Activated CD4-positive, alpha-beta T cell treated with anti-CD3 and anti-CD28 coated beads for 24 hours (primary cell): ENCODE measurements around the gene CDS1.
"Not testable (repeated sequence)": the region's sequence is repeated elsewhere in the genome, so short reads cannot be mapped to it uniquely, and the experiment has no call there.

Source experiments
- DNase-seq, 2 donors: peaks; one replicate each; pipeline ENCODE4 v3.0.0-alpha.2; 2020; ENCODE audit warnings: low read depth in 2 of 2

The CDS1 gene

GRCh38 chr4:84582988-84583875 lies at the start of gene CDS1:
Gene CDS1 (plus strand): TSS chr4:84583127. CDS start chr4:84583402, 275 bp downstream.
- DNase-seq, result peak in 1 of 2 donors; percentile 1

GRCh38 chr4:84535901-84536300 lies 47.0 kb upstream of the CDS1 start:
- DNase-seq, result no peak

GRCh38 chr4:84545093-84545492 lies 37.8 kb upstream of the CDS1 start:
- DNase-seq, result no peak

- no peak for DNase-seq
Measured at GRCh38 chr4:84547211-84547610, 35.7 kb upstream of the CDS1 start.

GRCh38 chr4:84549191-84549590 lies 33.7 kb upstream of the CDS1 start:
- DNase-seq, result not testable (repeated sequence)

- DNase-seq, result no peak
Measured at GRCh38 chr4:84562156-84562555, 20.8 kb upstream of the CDS1 start.

- DNase-seq, result no peak
Measured at GRCh38 chr4:84563002-84563401, 19.9 kb upstream of the CDS1 start.

GRCh38 chr4:84565951-84566350 lies 17.0 kb upstream of the CDS1 start:
- DNase-seq, result no peak

- no peak for DNase-seq
Measured at GRCh38 chr4:84568496-84568895, 14.4 kb upstream of the CDS1 start.

GRCh38 chr4:84569009-84569408 lies 13.9 kb upstream of the CDS1 start:
- no peak for DNase-seq

- DNase-seq, result no peak
Measured at GRCh38 chr4:84573385-84574068, 9.4 kb upstream of the CDS1 start.

- DNase-seq, result no peak
Measured at GRCh38 chr4:84574069-84574720, 8.7 kb upstream of the CDS1 start.

GRCh38 chr4:84578540-84579402 lies 4.2 kb upstream of the CDS1 start:
- no peak for DNase-seq

- DNase-seq, result no peak
Measured at GRCh38 chr4:84579403-84579776, 3.5 kb upstream of the CDS1 start.

- peak; percentile 77 to 80 for DNase-seq
Measured at GRCh38 chr4:84582302-84582987, 482 bp upstream of the CDS1 start.

- no peak for DNase-seq
Measured at GRCh38 chr4:84583876-84584380, 1.0 kb downstream of the CDS1 start.

GRCh38 chr4:84585251-84585650 lies 2.3 kb downstream of the CDS1 start:
- DNase-seq, result no peak

GRCh38 chr4:84594724-84595123 lies 11.8 kb downstream of the CDS1 start:
- DNase-seq, result no peak

- DNase-seq, result no peak
Measured at GRCh38 chr4:84596826-84597225, 13.9 kb downstream of the CDS1 start.

GRCh38 chr4:84597450-84597849 lies 14.5 kb downstream of the CDS1 start:
- no peak for DNase-seq

- DNase-seq, result no peak
Measured at GRCh38 chr4:84606645-84607044, 23.7 kb downstream of the CDS1 start.
